HG02884 (cell line): ENCODE measurements around the gene ANG.

ENCODE experiments used
- ATAC-seq: cut with Tn5 transposase; IDR thresholded peaks from one replicate; pipeline ENCODE4 v1.9.1; 2021; ENCODE audit warnings: mild to moderate bottlenecking, moderate library complexity; ENCODE audit not compliant: unreplicated experiment

The ANG gene

DNA sequence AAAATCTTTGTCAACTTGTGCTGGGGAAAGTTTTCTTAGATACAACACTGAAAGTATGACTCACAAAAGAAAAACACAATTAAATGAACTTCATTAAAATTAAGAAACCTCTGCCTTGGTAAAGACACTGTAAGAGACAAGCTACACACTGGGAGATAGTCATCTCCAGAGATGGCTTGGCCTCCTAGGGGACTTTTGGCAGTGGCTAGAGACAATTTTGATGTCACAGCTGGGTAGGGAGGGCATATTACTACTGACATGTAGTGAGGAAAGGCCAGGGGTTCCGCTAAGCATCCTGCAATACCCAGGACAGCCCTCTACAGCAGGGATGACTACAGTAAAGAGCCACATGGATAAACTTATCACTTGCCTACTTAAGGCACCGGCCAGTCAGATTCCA is 12.9 kb upstream of the ANG start:
- no peak for ATAC-seq

DNA sequence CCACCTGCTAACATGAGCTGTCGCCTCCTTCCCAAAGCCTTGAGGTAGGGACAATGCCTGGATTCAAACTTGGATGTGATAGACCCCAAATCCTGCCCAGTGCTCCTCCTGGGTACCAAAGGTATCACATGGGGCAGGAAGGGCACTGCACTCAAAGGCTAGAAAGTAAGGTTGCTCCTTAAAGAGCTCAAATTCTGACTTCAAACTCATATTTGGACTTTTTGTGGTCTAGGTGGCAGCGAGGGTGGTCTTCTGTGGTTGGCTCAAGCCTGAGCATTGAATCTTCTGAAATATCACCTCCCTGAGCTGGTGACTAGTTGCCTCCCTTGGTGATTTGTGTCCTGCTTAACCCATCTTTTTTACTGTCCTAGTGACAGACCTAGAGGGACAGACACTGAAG is 12.5 kb upstream of the ANG start:
- no peak for ATAC-seq

DNA sequence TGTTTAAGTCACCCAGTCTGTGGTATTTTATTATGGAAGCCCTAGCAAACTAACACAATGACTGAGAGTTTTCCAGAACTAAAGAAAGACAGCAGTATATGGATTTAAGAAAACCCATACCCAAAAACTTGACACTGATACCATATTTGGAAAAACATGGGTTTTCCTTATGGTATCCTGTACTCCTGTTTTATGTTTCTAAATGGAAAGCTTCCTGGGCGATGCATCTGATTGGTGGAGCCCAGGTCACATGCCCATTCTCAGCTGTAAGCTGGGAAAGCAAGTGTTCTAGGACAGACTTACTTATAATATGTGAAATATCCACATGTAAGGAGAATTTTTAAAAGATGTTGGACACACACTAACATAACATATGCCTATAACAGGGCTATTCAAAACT is 8.7 kb upstream of the ANG start:
- no peak for ATAC-seq

DNA sequence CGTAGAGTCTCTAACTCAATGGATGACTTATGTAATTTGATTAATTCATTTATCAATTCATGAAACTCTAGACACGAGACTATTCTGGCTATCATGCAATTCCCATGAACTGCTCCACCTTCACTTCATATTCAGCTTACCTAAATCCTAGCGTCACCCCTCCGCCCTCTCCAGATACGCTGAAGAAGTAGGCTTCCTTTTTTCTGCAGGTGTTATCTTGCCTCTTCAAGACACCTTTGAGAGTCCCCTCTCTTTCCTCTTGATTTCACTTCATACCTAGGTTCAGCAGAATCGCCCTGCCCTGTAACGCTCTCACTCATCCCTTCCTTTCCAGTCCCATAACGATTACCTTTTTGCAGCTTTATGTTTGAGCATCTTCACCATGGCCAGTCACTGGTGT is 8.2 kb upstream of the ANG start:
- no peak for ATAC-seq

DNA sequence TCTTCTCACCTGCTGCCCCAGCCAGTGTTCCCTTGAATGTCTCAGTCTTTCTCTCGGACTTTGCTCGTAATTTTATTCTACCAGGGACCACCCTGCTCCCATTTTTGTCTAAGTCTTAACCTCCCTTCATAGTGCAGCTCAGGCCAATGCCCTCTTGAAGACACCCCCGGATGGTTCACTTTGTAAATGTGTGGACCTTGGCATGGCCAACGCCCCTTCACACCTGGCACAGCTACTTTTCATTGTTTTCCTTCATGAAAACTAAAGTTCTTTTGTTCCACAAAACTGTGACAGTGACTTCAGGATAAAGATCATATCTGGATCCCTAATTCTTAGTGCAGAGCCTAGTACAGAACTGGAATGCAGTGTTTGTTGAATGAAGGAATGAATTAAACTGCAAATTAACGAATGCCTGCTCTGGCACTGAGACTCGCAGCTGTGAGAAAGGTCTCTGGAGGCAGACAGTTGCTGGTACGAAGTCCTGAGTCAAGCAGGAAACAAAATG is 7.7 kb upstream of the ANG start:
- no peak for ATAC-seq

DNA sequence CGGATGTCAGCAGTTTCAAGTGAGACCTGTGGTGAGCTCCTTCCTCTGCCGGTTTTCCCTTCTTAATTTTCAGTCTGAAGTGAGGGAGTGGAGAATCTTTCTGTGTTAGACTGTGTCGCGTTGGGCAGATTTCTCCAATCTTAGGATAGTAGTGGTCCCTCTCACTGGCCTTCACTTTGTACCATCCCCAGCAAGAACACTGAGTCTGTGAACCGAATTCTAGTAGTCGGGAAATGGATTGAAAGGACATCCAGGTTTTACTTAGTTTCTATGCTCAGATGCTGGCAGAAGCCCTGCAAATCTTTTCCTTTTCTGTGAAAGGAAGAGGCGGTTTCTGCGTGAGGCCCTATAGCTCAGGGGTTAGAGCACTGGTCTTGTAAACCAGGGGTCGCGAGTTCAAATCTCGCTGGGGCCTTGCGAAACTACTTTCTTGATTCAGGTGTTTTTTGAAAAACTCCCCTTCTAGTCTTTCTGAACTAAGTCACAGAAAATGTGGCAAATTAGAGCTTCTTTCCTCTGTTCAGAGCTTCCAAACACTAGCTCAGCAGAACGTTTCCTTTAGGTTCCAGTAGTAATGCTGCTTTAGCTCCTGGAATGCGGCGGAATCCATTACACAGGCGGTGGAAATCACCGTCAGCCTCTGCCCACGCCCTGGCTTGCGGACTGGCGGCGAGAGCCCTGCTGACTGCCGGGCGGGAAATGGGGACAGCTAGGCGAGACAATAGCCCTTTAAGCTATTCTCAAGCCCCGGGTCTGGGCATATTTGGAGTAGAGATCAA is 7.0 kb upstream of the ANG start:
- peak; percentile 22 for ATAC-seq

DNA sequence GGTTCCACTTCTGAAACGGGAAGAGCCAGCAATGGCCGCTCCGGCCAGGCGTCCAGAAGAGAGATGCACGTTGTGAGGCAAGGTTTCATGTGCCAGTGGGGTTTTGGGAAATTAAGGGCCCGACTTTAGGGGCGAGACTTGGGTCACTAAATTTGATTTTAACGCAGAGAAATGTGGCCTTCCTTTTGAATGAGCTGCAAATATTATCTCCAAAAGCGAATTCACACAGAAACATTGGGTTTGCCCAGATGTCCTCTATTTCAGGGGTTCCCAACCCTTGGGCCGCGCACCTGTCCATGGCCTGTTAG is 6.5 kb upstream of the ANG start:
- no peak for ATAC-seq

DNA sequence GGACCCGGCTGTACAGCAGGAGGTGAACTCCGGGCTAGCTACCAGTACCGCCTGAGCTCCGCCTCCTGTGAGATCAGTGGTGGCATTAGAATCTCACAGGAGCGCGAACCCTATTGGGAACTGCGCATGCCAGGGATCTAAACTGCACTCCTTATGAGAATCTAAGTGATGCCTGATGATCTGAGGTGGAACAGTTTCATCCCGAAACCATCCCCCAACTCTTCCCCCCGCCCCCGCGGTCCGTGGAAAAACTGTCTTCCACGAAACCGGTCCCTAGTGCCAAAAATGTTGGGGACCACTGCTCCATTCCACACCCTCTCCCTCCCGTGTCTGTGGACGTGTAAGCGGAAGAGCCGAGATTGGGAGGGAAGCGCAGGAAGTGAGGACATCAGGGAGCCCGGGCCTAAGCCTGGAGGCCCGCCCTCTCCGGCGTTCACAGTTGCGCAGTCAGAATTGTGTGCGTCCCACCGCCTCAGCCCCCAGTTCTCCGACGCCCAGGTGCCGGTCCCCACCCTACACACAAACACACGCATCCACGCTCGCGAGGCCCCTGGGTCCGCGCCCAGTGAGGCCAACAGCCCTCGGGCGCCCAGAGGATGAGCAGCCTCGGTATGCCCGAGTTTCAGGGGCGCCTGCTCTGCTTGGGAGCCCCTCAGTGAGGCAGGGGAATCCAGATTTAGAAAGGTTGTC is 6.0 kb upstream of the ANG start:
- peak; percentile 38 for ATAC-seq

DNA sequence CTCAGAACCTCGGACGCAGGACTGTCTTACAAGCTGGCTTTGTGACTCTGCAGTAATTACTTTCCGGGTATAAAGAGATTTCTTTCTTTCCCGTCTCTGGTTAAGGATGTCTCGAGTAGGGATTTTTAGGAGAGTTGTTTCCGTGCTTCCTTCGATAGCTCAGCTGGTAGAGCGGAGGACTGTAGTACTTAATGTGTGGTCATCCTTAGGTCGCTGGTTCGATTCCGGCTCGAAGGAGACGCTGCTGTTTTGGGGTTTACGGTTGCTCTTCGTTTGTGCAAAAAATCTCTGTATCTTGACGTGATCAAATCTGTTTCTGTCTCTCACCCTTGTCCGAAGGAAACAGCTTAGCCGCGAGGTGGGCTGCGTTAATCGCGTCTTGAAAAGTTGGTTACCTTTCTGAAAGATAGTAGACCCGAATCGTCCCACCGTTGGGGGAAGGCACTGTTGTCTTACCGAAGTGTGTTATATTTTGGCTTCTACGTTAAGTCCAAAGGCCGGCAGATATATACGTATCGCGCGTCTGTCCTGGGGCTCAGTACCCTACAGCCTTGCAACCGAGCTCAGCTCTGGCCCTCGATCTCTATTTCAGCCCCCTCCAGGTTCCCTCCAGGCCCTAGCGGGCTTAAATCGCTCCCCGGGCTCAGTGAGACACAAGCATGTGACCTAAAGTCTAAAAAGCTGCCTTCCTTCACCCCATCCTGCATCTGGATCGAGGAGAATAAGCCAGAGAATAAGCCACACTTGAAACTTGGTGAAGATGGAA is 5.3 kb upstream of the ANG start:
- ATAC-seq, result no peak

DNA sequence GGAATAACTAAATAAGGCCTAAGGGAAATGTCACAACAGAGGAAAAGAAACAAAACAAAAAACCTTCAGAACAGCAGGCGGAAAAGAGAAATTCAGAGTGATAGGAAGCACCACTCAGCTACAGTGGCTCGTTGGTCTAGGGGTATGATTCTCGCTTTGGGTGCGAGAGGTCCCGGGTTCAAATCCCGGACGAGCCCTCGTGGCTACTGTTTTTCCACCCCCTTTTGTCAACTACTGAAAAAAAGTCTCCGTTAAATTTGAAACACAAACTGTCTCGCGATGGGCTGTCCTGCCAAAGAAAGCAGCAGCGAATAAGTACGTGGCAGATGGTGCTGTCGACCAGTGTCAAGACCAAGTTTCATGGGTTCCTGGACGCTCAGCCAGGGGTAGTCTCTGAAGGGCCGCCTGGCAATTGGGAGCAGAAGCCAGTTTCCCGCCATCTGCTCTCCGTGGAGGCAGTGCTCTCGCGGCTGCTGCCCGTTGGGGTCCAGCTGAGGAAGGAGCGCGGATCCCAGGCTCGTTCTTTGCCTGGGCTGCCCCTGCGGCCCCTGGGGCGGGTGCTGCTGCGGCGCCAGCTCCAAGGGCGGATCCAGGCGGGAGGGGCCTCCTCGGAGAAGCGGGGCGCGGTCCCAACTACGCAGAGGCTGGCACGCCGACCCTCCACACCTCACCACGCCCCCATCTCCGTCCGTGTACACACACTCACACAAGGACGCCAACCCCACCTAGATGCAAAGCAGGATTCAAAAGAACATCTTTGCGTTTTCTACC is 4.5 kb upstream of the ANG start, which contains the start of gene RNASE4:
RNASE4 (plus strand) TSS at position 670 of the 771 bp plus-strand sequence. CDS start 14,812 bp downstream, outside the sequence.
- peak; percentile 22 for ATAC-seq

DNA sequence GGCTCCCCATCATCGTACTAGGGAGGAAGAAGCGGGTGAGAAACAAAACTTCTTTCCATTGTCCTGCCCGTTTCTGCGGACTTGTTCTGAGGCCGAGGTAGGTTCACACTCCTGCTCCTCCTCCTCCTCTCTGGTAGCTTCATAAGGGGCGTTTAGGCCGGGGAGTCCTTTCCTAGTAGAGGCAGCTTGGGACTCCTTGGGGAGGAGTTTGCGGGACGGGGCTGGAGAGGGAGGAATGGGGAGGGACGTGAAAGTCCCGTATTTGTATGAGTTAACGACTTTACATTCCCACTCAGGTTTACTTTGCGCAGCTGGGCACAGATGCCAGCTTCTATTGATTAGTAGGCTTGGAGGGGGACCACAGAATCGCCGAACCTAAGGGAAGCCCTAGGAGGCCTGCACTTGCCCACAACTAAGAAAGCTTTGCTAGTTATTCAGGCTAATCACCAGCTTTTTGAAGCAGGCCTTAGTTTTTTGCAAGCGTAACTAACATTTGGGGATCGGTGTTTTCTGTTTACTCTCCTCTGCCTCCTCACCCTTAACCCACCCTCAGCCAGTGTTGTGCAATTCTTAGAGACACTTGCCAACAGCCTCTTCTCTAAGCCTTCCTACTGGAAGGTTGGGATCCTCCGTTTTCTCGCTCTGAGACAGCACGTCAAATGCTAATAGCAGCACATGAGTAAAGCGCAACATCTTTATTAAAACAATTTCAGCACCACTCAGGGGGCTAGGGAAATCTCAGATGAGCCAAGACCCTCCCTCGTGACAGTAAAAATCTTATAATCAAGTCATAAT is 3.7 kb upstream of the ANG start:
- no peak for ATAC-seq

DNA sequence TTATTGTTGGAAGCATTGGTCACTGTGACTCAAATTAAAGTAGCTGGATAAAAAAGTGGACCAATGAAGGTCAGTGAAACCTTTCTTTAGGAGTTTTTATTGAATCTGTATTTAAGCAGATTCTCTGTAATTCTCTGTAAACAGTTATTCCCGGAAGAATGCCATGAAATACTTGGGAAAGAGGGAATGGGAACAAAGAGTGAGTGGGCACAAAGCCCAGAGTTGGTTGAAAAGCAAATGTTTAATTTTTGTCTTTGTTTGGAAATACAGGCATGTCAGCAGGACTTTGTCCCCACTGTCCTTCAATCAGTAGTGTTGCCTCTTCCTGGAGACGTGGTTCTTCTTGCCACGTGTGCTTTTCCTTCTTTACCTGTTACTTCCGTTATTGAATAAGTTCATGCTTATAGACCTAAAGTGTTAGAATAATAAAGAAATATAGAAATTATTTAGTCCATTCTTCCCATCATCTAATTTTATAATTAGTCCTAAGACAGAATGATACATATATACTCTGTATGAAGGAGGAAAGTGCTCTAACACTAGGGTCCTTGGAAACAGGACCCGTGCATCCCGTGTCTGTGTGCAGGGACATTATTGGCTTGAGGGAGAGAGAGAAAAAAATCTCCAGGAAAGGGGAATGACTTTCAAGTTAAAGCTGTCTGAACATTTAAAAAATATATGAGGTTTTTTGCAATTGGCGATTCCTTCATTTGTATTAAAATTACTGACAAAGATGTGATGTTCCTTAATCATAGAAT is 2.0 kb upstream of the ANG start:
- no peak for ATAC-seq

DNA sequence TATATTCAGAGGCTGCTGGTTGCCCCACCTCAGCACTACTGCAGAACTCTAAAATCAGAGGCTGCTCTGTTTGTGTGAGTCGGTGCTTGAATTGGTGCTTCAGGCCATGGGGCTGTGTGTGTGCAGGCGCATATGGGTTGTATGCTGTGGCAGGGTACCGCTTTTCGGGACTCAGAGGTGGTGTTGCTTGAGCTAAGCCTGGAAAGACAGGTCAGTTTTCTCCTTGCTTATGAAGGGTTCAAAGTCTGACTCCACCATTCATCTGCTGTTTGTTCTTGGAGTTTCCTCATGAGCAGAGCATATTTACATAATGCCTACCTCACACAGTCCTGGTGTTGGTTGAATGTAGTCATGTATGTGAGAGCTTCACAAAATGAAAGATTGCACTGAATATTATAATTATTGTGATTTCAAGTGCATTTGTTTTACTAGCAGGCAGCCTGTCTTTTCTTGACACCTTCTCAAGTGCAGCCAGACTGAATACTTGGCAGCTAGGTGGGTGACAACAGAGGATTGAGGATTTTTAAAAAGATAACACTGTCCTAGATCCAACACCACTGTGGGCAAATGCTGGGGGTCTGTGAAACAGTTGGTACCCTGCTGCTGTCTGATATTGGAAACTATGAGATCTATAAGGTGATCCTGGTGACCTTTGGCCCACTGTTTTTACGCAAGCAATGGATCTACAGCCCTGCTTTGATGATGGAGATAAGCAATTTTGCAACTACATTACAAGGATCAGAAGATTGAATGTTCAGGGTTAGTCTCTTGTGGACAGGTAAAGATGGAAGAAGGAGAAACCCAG is 1.0 kb upstream of the ANG start:
- no peak for ATAC-seq

DNA sequence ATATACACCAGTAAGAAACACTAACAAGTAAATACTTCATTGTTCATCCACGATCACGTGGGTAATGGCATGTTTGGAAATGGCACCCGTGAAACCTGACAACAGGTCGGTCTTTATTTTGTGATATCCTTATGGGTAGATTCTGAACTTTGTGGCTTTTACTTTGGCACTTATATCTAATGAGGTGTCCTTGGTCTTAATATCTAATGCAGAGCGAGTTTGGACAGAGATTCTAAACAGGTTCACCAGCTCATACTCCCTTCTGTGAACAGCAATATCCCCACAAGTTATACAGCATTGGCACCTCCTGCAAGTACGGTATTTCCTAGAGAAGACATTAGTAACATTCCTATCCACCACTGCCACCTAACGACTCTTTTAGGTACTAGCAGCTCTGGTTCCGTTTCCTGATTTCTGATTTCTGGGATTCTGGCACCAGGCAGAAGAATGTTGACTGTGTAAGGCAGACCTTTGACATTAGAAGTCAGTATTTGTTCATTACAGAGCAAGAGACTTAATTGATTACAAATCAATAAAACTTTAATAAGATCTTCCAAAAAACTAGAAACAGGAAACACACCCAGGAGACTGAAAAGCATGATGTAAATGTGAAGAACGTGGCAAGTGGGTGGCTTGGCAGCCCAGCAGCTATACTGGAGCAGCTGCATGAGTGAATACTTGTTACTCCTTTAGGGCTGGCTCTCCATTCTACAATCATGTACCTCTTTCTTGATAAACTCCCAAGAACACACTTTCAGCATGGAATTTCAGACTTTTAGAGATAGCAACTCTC is 2.5 kb downstream of the ANG start:
- ATAC-seq, result peak; percentile 79

DNA sequence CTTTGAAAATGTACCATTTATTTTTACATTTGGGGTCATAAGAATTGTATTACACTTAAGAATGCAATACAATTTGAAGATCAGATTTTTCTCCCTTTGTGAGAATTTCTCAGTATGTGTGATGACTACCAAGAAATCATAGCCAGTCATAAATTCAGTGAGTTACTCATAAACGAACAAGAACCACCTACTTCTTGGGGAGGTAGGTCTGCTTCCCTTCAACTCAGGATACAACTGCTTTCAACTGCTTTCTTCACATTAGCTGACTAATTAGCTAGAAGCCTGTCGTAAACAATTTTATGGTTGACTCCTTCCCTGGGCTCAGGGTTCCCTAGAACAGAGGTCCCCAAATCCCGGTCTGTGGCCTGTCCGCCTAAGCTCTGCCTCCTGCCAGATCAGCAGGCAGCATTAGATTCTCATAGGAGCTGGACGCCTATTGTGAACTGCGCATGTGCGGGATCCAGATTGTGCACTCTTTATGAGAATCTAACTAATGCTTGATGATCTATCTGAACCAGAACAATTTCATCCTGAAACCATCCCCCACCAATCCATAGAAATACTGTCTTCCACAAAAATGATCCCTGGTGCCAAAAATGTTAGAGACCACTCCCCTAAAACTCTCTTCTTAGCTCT is 3.7 kb downstream of the ANG start:
- ATAC-seq, result no peak

DNA sequence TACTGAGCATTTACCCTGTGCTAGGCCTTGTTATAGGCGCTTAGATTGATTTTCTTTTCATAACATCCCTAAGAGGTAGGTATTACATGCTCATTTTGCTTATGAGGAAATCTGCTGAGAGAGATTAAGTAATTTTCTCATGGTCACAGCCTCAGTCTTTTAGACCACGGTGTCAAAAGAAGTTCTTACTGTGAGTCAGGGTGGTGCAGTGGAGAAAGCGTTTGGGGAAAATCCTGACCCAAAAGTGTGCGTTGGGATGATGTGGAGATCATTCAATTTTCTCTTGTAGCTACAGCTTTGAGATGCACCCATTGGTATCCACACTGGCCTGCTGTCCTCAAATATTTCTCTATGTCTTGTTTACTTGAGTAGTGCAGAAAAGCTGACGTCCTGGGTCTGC is 8.2 kb downstream of the ANG start:
- no peak for ATAC-seq

DNA sequence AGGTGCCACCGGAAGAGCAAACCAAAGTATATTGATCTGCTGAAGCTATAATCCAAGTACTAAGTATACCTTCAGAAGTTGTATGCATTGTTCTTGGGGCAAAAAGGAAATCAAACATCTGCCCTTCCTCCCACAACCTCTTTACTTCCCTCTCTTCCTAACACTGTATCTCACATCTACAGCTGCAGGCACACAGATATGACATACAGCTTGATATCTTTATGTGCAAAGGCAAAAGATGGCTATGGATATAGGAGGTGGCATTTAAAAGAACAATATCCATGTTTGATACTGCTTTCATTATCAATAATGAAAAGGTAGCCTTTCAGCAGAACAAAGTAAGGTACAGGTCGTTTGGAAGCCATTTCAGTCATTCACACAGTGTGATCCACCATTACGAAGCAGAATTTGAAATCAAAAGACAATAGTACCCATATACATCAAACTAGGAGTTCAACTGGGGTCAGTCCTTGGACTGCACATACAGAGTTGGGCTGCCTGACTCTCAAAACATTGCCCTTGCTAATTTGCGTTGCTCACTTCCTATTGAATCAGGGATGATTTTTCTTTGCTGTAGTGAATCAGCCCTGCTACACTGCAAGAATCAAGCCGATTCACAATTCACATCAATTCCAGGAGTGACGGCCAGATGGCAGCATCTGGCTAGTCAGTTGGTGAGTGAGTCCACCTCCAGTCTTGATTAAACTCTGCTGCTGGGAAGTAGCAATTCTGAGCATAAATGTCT is 8.9 kb downstream of the ANG start:
- ATAC-seq, result no peak
